ENCODE data around the gene RAI1.
A peak's percentile ranks its signal among the peaks of the same experiment; 100 is the strongest.

Gene RAI1

GRCh38 chr17:17749025-17749772, 67.9 kb downstream of the RAI1 start:
- DNase-seq (ENCODE audit: low read depth in 2 of 2) = no peak

- no peak for DNase-seq (ENCODE audit: low read depth in 2 of 2)
Measured at GRCh38 chr17:17749921-17750320, 68.7 kb downstream of the RAI1 start.

GRCh38 chr17:17750881-17751280, 69.6 kb downstream of the RAI1 start:
- DNase-seq (ENCODE audit: low read depth in 2 of 2) = no peak

GRCh38 chr17:17751489-17752088, 70.3 kb downstream of the RAI1 start:
- DNase-seq (ENCODE audit: low read depth in 2 of 2) = no peak

- DNase-seq (ENCODE audit: low read depth in 2 of 2) = peak; percentile 79 to 85
Measured at GRCh38 chr17:17752089-17752820, 71.0 kb downstream of the RAI1 start.

- DNase-seq (ENCODE audit: low read depth in 2 of 2) = no peak
Measured at GRCh38 chr17:17752821-17753321, 71.6 kb downstream of the RAI1 start.

- no peak for DNase-seq (ENCODE audit: low read depth in 2 of 2)
Measured at GRCh38 chr17:17754719-17755686, 73.7 kb downstream of the RAI1 start.

- no peak for DNase-seq (ENCODE audit: low read depth in 2 of 2)
Measured at GRCh38 chr17:17755715-17756114, 74.5 kb downstream of the RAI1 start.

GRCh38 chr17:17757391-17757791, 76.1 kb downstream of the RAI1 start:
- no peak for DNase-seq (ENCODE audit: low read depth in 2 of 2)

- no peak for DNase-seq (ENCODE audit: low read depth in 2 of 2)
Measured at GRCh38 chr17:17757956-17758845, 76.9 kb downstream of the RAI1 start.

- DNase-seq (ENCODE audit: low read depth in 2 of 2) = no peak
Measured at GRCh38 chr17:17758941-17759563, 77.8 kb downstream of the RAI1 start.

GRCh38 chr17:17760350-17760749, 79.1 kb downstream of the RAI1 start:
- DNase-seq (ENCODE audit: low read depth in 2 of 2) = no peak

- DNase-seq (ENCODE audit: low read depth in 2 of 2) = no peak
Measured at GRCh38 chr17:17760872-17761550, 79.8 kb downstream of the RAI1 start.

- DNase-seq (ENCODE audit: low read depth in 2 of 2) = no peak
Measured at GRCh38 chr17:17761894-17762743, 80.9 kb downstream of the RAI1 start.

- DNase-seq (ENCODE audit: low read depth in 2 of 2) = no peak
Measured at GRCh38 chr17:17762744-17763105, 81.5 kb downstream of the RAI1 start.

GRCh38 chr17:17763136-17763535, 81.9 kb downstream of the RAI1 start:
- DNase-seq (ENCODE audit: low read depth in 2 of 2) = no peak

GRCh38 chr17:17763734-17764133, 82.5 kb downstream of the RAI1 start:
- no peak for DNase-seq (ENCODE audit: low read depth in 2 of 2)

GRCh38 chr17:17765359-17766076, 84.3 kb downstream of the RAI1 start:
- no peak for DNase-seq (ENCODE audit: low read depth in 2 of 2)
